Measurements from ENCODE around the gene HS3ST1.

DNA sequence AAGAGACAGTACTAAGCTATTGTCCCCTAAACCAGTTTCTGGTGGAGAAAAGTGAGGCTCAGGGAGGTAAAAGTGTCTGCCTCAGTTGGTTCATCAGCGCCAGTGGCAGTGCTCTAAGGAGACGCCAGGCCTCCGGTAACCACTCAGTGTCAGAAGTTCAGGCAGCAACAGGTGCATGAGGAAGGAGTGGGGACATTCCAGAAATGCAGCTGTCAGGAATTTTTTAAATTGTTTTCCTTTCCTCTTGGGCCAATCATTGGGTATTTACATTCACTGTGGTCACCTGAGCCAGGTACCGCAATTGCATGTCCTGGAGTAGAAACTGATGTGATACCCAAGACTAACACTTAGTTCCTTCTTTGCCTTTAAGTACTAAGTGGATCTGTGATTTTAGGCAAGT, 40.2 kb upstream of the HS3ST1 start:
- no peak for TF ChIP-seq GATA2 (IDR thresholded peaks at IDR 0.05; ENCODE audit: low read depth, low read length)
- TF ChIP-seq GATA3 (IDR thresholded peaks at IDR 0.05; ENCODE audit: low read depth, low read length): no peak

All from SH-SY5Y (cell line).